NCI-H446 treated with DMSO at 0.1 percent for 48 hours (cell line): ENCODE measurements around the gene TRPM4.
"Not testable (repeated sequence)": the region's sequence is repeated elsewhere in the genome, so short reads cannot be mapped to it uniquely, and the experiment has no call there.

Experiments
- DNase-seq: peaks from one replicate; lab custom pipeline; 2025; lab: John Stamatoyannopoulos, UW

The TRPM4 gene

GRCh38 chr19:49127225-49127624 is 30.4 kb upstream of the TRPM4 start:
- DNase-seq = not testable (repeated sequence)

GRCh38 chr19:49127674-49128544 is 29.7 kb upstream of the TRPM4 start:
- DNase-seq = peak; percentile 90

DNA sequence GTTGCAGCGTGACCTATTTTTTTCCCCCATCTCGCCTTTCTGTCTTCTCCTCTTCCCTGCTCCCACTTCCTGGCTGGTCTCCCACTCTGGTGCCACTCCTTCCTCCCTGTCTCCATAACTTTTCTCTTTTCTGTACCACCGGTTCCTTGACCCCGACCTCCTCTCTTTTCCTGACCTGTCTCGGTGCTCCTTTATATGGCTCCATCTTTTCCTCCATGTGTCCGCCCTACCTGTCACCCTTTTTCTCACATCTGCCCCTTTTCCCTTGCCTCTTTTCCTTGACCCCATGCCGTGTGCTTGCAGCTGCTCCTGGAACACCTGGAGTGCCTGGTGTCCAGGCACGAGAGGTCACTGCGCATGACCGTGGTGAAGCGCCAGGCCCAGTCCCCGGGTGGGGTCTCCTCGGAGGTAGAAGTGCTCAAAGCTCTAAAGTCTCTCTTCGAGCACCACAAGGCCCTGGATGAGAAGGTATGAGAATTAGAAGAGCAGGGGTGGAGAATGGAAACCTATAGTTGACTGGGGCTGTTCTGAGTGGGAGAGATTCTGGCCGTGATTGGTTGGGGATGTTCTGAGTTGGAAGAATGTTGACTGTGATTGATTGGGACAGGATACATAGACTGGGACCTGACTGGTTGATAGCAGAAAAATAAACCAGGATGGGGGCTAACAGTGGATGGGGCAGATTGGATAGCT is 28.9 kb upstream of the TRPM4 start:
- DNase-seq = no peak

DNA sequence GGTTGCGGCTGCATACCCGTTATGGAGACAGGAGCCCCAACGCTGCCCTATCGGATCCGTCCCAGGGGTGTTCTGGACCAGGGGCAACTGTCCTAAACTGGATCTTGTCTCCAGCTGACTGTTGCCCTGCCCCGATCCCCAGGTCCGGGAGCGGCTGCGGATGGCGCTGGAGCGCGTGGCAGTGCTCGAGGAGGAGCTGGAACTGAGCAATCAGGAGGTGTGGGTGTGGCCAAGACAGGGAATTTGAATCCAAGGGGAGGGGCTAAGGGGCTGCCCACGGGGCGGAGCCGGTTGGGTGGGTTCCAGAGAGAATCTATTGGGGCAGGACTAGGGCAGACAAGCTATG is 28.4 kb upstream of the TRPM4 start:
- no peak for DNase-seq

DNA sequence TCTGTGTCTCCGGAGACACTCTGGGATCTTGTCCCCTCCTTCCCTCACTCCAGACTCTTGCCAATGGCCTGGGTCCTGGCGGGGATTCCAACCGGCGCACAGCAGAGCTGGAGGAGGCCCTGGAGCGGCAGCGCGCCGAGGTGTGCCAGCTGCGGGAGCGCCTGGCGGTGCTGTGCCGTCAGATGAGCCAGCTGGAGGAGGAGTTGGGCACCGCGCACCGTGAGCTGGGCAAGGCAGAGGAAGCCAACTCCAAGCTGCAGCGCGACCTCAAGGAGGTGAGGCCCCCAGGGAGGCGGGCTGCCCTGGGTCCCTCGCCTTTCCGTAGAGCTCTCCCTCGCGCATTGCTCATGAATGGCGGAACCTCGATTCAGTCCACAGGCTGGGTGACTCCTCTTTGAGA is 27.3 kb upstream of the TRPM4 start:
- no peak for DNase-seq

- no peak for DNase-seq
Measured at GRCh38 chr19:49132974-49133609, 24.5 kb upstream of the TRPM4 start.

GRCh38 chr19:49133621-49134454 is 23.8 kb upstream of the TRPM4 start:
- DNase-seq = no peak

DNA sequence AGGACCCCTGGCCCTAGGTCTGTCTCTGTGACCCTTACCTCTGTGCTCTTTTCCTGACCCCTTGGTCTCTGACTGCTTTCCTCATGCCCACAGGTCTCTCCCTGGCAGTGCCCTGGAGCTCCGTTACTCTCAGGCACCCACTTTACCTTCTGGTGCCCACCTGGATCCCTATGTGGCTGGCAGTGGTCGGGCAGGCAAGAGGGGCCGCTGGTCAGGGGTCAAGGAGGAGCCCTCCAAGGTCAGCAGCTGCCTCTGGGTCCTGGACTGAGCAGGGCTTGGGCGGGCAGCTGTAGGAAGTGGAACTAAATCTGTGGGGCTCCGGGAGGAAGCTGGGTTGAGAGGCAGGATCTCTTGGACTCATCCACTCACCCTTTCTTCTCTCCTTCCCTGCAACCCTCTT is 21.9 kb upstream of the TRPM4 start:
- DNase-seq = no peak

GRCh38 chr19:49136771-49137171 is 20.8 kb upstream of the TRPM4 start:
- DNase-seq = no peak

GRCh38 chr19:49140951-49141350 is 16.6 kb upstream of the TRPM4 start:
- no peak for DNase-seq

- DNase-seq = no peak
Measured at GRCh38 chr19:49141352-49141751, 16.2 kb upstream of the TRPM4 start.

DNA sequence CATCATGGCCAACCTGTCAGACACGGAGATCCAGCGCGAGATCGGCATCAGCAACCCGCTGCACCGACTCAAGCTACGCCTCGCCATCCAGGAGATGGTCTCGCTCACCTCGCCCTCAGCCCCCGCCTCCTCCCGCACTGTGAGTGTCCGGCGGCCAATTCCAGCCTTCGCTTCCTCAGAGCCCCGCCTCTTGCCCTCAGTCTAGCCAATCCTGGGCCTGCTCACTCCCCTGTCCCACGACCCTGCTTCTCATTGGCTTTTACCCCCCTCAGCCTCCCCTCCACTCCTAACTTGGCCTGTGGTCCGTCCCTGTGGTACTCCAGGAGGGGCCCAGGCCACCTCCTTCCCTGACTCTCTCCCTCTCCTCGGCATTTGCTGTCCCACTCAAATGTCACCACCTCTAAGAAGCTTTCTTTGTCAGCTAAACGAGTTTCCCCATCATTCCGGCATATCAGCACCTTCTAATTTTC is 14.7 kb upstream of the TRPM4 start:
- DNase-seq = no peak

DNA sequence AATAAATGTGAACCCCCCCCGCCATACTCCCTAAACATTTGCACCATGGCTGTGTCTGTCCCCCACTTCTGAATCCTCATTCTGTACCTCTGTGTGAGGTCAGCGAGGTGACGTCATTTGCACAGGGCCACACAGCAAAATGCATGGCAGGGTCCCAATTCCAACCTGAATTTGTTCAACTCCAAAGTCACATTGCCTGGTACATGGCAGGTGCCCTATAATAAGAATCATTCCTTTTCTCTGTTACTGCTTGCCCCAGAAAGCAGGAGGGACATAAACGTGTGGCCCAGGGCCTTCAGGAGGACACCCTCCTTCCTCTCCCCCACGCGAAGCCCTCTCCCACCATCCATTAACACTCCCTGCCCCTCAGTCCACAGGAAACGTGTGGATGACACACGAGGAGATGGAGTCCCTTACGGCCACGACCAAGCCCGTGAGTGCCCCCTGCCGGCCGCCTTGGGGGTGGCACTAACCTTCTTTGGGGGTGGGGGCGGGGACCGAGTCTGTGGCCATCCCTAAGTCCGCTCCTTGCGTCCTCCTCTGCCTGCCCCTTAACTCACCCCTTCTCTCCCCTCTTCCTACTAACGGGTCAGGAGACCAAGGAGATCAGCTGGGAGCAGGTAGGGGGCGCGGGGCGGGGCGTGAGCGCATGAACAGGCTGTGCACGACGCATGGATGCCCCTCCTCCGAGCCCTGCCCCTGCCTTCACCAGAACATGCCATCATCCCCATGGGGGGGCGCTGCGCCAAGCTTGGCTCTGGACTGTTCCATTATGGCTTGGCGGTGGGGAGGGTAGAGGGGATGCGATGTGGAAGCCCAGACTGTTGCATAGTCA is 11.8 kb upstream of the TRPM4 start:
- no peak for DNase-seq

DNA sequence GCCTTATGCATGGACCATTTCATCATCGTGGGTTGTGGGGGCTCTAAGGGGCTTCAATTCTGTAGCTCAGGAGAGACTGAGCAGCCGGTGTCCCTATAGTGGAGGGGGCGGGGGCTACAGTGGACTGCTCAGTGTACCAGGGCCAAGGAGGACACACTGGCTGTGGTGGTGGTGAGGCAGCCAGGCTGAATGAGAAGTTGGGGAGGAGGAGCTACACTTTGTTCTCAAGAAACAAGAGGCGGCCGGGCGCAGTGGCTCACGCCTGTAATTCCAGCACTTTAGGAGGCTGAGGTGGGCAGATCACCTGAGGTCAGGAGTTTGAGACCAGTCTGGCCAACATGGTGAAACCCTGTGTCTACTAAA is 11.2 kb upstream of the TRPM4 start:
- DNase-seq = not testable (repeated sequence)

DNA sequence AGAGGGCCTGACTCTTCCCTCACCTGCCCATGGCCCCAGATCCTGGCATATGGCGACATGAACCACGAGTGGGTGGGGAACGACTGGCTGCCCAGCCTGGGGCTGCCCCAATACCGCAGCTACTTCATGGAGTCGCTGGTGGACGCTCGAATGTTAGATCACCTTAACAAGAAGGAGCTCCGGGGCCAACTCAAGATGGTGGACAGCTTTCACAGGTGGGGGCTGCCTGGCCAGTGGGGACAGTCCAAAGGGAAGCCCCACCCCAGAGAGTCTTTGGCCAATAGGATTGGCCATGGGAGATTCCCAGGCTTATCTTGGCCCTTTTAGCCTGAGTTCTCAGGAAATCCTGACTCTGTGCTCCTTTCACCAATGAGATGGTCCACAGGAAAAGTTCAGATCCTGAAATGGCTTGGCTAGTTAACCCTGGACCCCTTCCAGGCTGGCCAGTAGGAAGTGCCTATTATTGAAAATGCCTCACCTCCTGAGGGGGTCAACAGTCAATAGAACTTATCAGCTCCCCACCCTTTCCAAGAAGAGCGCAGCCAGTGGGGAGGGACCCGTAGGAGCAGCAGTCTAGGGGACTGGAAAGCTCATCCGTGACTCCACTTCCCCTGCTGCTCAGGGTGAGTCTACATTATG is 9.4 kb upstream of the TRPM4 start:
- no peak for DNase-seq

DNA sequence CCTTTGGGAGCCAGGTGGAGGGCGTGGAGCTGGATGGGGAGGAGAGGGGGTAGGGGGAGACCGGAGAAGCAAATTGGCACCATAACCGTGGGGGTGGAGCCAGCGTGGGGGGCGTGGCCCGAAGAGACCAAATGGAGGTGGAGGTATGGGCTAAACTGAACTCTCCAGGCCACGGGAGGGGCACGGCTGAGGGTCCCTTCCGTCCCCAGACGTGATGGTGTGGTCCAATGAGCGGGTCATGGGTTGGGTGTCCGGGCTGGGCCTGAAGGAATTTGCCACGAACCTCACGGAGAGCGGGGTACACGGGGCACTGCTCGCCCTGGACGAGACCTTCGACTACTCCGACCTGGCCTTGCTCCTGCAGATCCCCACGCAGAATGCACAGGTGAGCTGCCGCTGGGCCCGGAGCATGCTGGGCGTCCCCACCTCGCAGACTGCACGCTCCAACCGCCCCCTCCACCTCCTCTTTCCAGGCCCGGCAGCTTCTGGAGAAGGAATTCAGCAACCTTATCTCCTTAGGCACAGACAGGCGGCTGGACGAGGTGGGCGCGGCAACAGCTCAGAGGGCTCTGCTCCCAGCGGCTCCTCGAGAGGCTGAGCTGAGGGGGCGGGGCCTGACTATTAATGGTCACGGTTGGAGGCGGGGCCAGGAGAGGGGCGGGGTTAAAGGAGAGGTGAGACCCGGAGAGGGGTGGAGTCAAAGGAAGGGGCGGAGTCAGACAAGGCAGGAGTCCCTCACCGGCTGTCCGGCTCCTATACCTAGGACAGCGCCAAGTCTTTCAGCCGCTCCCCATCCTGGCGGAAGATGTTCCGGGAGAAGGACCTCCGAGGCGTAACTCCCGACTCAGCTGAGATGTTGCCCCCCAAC is 8.6 kb upstream of the TRPM4 start:
- DNase-seq = peak; percentile 62

DNA sequence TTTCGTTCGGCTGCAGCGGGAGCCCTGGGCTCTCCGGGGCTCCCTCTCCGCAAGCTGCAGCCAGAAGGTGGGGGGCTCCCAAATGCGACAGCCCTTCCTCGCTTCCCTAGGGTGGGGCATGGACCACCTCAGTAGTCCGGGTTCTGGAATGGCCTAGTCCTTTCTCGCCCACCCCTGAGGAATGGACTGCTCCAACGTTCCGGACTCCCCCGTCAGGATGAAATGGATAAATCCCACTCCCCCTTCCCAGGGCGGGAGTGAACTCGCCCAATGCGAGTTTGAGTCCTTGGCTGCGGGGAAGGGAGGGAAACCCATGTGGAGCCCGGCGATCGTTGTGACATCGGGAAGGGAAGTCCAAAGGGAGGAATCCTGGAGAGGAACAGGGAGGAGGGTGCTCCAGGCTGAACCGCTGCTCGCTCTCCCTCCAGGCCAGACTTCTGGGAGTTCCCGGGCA is 7.9 kb upstream of the TRPM4 start:
- DNase-seq = peak; percentile 60

DNA sequence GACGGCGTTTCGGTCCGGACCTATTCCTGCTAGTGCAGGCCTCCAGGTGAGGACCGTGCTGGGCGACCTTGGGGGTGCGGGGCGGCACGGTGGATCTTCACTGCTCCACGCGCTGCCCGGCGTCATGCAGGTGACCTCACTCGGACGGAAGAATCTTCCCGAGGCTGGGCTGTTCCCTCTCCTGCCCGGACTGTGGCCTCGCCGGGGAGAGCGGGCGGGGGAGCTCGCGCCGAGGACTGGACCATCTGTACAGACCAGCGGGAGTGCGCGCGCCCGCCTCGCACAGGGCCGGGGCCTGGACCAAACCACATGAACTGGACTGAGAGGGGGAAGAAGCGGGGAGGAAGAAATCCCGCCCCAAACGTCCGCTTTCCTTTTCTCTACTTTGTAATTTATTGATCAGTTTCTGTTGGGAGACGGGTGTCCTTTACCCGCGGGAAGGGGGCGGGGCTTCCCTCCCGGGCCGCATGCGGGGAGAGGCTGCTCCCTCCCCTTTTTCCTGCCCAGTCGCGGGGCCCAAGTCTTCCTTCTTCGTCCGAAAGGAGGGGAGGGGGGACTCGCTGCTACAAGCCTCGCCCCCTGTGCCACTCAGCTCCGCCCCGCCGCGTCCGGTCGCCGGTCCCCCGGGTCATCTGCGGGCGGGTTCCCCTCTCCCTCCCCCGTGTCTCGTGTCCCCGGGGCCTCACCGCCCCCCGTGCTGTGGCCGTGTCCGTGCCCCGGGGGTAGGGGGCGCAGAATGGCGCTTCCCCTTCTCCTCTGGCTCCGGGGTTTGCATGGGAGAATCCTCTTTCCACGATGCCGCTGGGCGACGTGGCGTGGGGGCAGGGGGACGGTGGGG is 7.3 kb upstream of the TRPM4 start:
- peak; percentile 80 for DNase-seq

DNA sequence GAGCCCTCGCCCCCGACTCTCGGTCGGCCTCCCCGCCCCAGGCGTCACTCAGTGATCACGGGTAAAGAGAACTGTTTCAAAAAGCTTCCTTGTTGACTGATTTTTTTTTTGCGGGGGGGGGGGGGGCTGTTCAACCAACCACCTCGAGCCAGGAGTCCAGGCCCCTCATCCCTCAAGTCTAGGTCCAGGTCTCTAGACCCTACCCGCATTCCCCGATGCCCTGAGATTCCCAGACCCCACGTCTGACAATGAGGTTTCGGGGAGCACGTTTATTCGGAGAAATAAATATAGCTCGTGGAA is 6.7 kb upstream of the TRPM4 start:
- no peak for DNase-seq
